ENCODE data around the gene LAMP1. TPM values are rescaled to one million over a fixed set of nuclear protein-coding genes. Genes with fewer than 3 reads are reported as not detected.
A peak's percentile ranks its signal among the peaks of the same experiment; 100 is the strongest.

LAMP1 gene
- total and polyA plus RNA-seq, 2 of the 4 experiments (the other 2 are of a cell fraction), result 60.6 to 229 TPM

- POLR2A ChIA-PET (ENCODE audit: unreplicated experiment), result no interaction called here
- Histone ChIP-seq H3K9me1 (ENCODE audit: insufficient read depth, low read length) (no peaks in the 10 kb centered on the region; the same call in 1 of the 2 replicates), H2BK5ac (ENCODE audit: low read depth, low read length, poor library complexity, severe bottlenecking) (no peak overlapping the region), H4K91ac (ENCODE audit: insufficient read depth, low read depth, low read length) (no peak overlapping the region), H3K79me1 (ENCODE audit: low read depth in 1 of 2, low read length in 2 of 2) (peaks cover 0 to 13% of the 10 kb centered on the region in 2 experiments; a peak in 1 of 4 replicates), H2AK5ac (ENCODE audit: low read depth, low read length) (no peak overlapping the region), H2AK9ac (replicated peaks; ENCODE audit: low read depth, low read length, poor library complexity) (peak overlapping the region; percentile 65), H3K9ac (ENCODE audit: low read depth, low read length) (no peak overlapping the region), H3K4me3 (ENCODE audit: insufficient read depth, low read depth, low read length) (no peak overlapping the region), H2BK15ac (ENCODE audit: low read depth, low read length) (no peak overlapping the region), H4K20me1 (ENCODE audit: insufficient read depth, low read length) (0 out of 2 replicates have a peak, but pooled peaks cover 3% of the 10 kb centered on the region), H3K4me1 (ENCODE audit: control insufficient read depth, insufficient read depth, low read length) (no peaks in the 10 kb centered on the region), H3K27ac (ENCODE audit: insufficient read depth, low read length) (no peak overlapping the region), H3K18ac (ENCODE audit: low read depth, low read length) (no peak overlapping the region), H4K5ac (ENCODE audit: low read depth, low read length) (no peak overlapping the region), H4K8ac (ENCODE audit: low read depth in 2 of 2, low read length in 2 of 2) (no peak overlapping the region), H3K14ac (replicated peaks; ENCODE audit: low read depth, low read length) (no peak overlapping the region), H3K23ac (ENCODE audit: low read depth, low read length) (no peak overlapping the region), H3K56ac (ENCODE audit: extremely low read depth, insufficient read depth, low read length) (no peak overlapping the region), H3K36me3 (ENCODE audit: control insufficient read depth, insufficient read depth, low read length) (peaks cover 27% of the 10 kb centered on the region), H2BK120ac (ENCODE audit: low read depth, low read length) (no peak overlapping the region), H2AFZ (replicated peaks; ENCODE audit: low read length, poor library complexity) (no peak overlapping the region), H3K4ac (ENCODE audit: low read depth, low read length) (no peak overlapping the region), H3K4me2 (ENCODE audit: low read depth, low read length) (no peak overlapping the region), H3K27me3 (ENCODE audit: control insufficient read depth, insufficient read depth, low read length) (peaks cover 2% of the 10 kb centered on the region; the same call in 1 of the 2 replicates), H3K9me3 (ENCODE audit: control insufficient read depth, insufficient read depth, low read length) (no peaks in the 10 kb centered on the region), H2BK20ac (ENCODE audit: low read depth, low read length) (no peak overlapping the region)
- TF ChIP-seq ELK1 (IDR thresholded peaks at IDR 0.05; ENCODE audit: borderline replicate concordance, low read depth, low read length) (no peak), RAD21 (IDR thresholded peaks at IDR 0.05; ENCODE audit: low read length) (no peak), SMC3 (IDR thresholded peaks at IDR 0.05; ENCODE audit: low read depth, low read length) (no peak), USF2 (IDR thresholded peaks at IDR 0.05; ENCODE audit: low read depth, low read length) (no peak), CEBPB (IDR thresholded peaks at IDR 0.05; ENCODE audit: low read depth, low read length) (no peak), MAZ (IDR thresholded peaks at IDR 0.05; ENCODE audit: borderline replicate concordance, low read depth, low read length) (no peak), CHD1 (IDR thresholded peaks at IDR 0.05; ENCODE audit: low read depth, low read length) (no peak), BHLHE40 (IDR thresholded peaks at IDR 0.05; ENCODE audit: low read depth, low read length) (no peak), FOS (IDR thresholded peaks at IDR 0.05; ENCODE audit: low read depth, low read length) (no peak), RFX5 (IDR thresholded peaks at IDR 0.05; ENCODE audit: low read depth, low read length) (no peak), MXI1 (IDR thresholded peaks at IDR 0.05; ENCODE audit: borderline replicate concordance, low read depth, low read length) (no peak), NFE2L2 (IDR thresholded peaks at IDR 0.05; ENCODE audit: low read depth, low read length) (no peak), CTCF (conservative IDR thresholded peaks at IDR 0.05; ENCODE audit: low read depth, low read length) (no peak), POLR2A (IDR thresholded peaks at IDR 0.05; ENCODE audit: low read depth, low read length) (no peak), RCOR1 (IDR thresholded peaks at IDR 0.05; ENCODE audit: insufficient replicate concordance, low read length) (no peak), MAFK (IDR thresholded peaks at IDR 0.05; ENCODE audit: low read depth, low read length) (no peak)
- dilution Hi-C loops (cut with HindIII; ENCODE audit: low sequenced_read_pairs, unreplicated experiment) (no loop called here), intact Hi-C loops (cut with micrococcal nuclease) (no loop called here), in situ Hi-C loops (cut with MboI; ENCODE audit: low sequenced_read_pairs) (no loop called here)
- WGBS, 2 experiments (ENCODE audit: extremely low coverage in 2 of 2, insufficient read length in 1 of 2), result 95% methylated on average over 15 of the region's 23 CpGs; no CpG with 5 or more reads in 1 of the 2 experiments
- CTCF ChIA-PET, result no interaction called here
- DNase-seq (no peak), ATAC-seq (ENCODE audit: low read depth) (no peak)
- BruUV-seq (replicated peaks), result no TSS peak
These were observed 28.7 kb downstream of the LAMP1 start for GRCh38 chr13:113325779-113326178.
